Measurements from ENCODE around the gene AGXT.

DNA sequence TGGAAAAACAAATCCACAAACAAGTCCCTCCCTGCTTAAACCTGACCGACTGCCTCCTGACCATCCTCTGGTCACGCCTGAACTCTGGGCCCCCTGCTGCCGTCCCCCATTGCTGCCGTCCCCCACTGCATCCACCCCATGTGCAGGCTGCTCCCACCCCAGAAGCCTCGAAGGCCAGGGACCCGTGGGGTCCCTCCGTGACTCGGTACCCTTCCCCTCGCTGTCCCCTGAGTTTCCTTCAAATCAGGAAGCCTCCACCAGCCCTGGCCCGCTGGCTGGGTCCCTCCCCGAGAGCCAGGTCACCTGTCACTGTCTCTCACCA lies 17.9 kb upstream of the AGXT start:
- TF ChIP-seq ZNF274 (IDR thresholded peaks at IDR 0.05; ENCODE audit: low read depth, low read length): no peak
- TF ChIP-seq, protein P1, sequence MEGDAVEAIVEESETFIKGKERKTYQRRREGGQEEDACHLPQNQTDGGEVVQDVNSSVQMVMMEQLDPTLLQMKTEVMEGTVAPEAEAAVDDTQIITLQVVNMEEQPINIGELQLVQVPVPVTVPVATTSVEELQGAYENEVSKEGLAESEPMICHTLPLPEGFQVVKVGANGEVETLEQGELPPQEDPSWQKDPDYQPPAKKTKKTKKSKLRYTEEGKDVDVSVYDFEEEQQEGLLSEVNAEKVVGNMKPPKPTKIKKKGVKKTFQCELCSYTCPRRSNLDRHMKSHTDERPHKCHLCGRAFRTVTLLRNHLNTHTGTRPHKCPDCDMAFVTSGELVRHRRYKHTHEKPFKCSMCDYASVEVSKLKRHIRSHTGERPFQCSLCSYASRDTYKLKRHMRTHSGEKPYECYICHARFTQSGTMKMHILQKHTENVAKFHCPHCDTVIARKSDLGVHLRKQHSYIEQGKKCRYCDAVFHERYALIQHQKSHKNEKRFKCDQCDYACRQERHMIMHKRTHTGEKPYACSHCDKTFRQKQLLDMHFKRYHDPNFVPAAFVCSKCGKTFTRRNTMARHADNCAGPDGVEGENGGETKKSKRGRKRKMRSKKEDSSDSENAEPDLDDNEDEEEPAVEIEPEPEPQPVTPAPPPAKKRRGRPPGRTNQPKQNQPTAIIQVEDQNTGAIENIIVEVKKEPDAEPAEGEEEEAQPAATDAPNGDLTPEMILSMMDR (IDR thresholded peaks at IDR 0.05 in 2 of 3, conservative IDR thresholded peaks at IDR 0.05 in 1 of 3; ENCODE audit: borderline replicate concordance in 1 of 3, insufficient read depth in 1 of 3, low read depth in 2 of 3, low read length in 2 of 3): no peak
- TF ChIP-seq YY1 (IDR thresholded peaks at IDR 0.05; ENCODE audit: extremely low read depth, insufficient replicate concordance, low read depth, low read length): no peak
- no peak for TF ChIP-seq CEBPB (IDR thresholded peaks at IDR 0.05; ENCODE audit: low read depth)
- no peak for TF ChIP-seq MAX (IDR thresholded peaks at IDR 0.05)
- no peak for TF ChIP-seq EZH2 (IDR thresholded peaks at IDR 0.05)
- no peak for TF ChIP-seq POLR2A (IDR thresholded peaks at IDR 0.05; ENCODE audit: borderline replicate concordance, extremely low read depth, insufficient read depth, insufficient read length)
- TF ChIP-seq REST (IDR thresholded peaks at IDR 0.05; ENCODE audit: low read depth): no peak
- TF ChIP-seq RAD21 (IDR thresholded peaks at IDR 0.05; ENCODE audit: low read depth): no peak
- no peak for TF ChIP-seq EZH2phosphoT487 (IDR thresholded peaks at IDR 0.05; ENCODE audit: borderline replicate concordance)
- TF ChIP-seq SRF (IDR thresholded peaks at IDR 0.05; ENCODE audit: low read depth): no peak
- TF ChIP-seq SIN3A (IDR thresholded peaks at IDR 0.05; ENCODE audit: low read depth): no peak
- TF ChIP-seq POLR2AphosphoS5 (IDR thresholded peaks at IDR 0.05; ENCODE audit: low read depth, low read length): no peak
- no peak for TF ChIP-seq TCF7L2 (IDR thresholded peaks at IDR 0.05; ENCODE audit: borderline replicate concordance, extremely low read depth, insufficient read depth, insufficient read length)
